HepG2 (cell line): ENCODE results near the gene TAF3. TPM values are rescaled to one million over a fixed set of nuclear protein-coding genes. Genes with fewer than 3 reads are reported as not detected.

Source experiments
- ATAC-seq: fragments of 200-7000 bp; cut with Tn5 transposase; 3 replicates; pipeline ENCODE4 v1.9.1; 2020; ENCODE audit warnings: mild to moderate bottlenecking, moderate library complexity
- BruUV-seq: library from RNA; stranded (reverse); fragments of 400-500 nt; replicated peaks from 2 replicates; lab custom pipeline; 2021; lab: Mats Ljungman, UMichigan
- CTCF ChIA-PET: fragments of 300-600 bp; formaldehyde crosslinking; extraction: SDS; loops from one replicate; lab custom pipeline; 2021; ENCODE audit warnings: low total read pairs, inconsistent platforms, low intra/inter-chr PET ratio; lab: Yijun Ruan, JAX
- POLR2A ChIA-PET: fragments of 350-600 bp; sonication (Branson Sonifier 250); formaldehyde crosslinking; loops from one replicate; lab custom pipeline; 2020; ENCODE audit warnings: antibody characterized with exemption, inconsistent platforms; lab: Yijun Ruan, JAX
- DNase-seq: peaks from one replicate; pipeline ENCODE4 v3.0.0-alpha.2; 2015; ENCODE audit warnings: low spot score
- FAIRE-seq: peaks from 3 replicates; lab custom pipeline; 2011; peaks lifted over from hg19 to GRCh38; lab: Jason Lieb, UNC
- H2AFZ ChIP-seq: one replicate; pipeline ENCODE4 v1.6.1; 2011; ENCODE audit warnings: low read length, inconsistent platforms
- H3K27ac ChIP-seq: fragments of 300-600 bp; 3 replicates; pipeline ENCODE4 v1.8.0; 2011; ENCODE audit warnings: mixed run types, mild to moderate bottlenecking, mixed read lengths, low read length, inconsistent platforms; ENCODE audit not compliant: insufficient read depth; ENCODE audit errors: extremely low read length
- H3K27me3 ChIP-seq, 2 experiments: fragments of 200-600 bp in 1 of 2; 2 replicates in 1 of 2; 3 replicates in 1 of 2; pipeline versions ENCODE4 v1.6.0 to v1.8.0; 2011; ENCODE audit warnings: low read length in 2 of 2, mild to moderate bottlenecking in 2 of 2, moderate library complexity in 2 of 2, inconsistent platforms in 1 of 2; ENCODE audit not compliant: insufficient read depth in 2 of 2, control insufficient read depth in 1 of 2
- H3K36me3 ChIP-seq, 2 experiments: fragments of 200-600 bp in 1 of 2; replicated peaks in 1 of 2; 2 replicates in 1 of 2; 3 replicates in 1 of 2; pipeline versions ENCODE4 v1.5.1 to v1.8.0; 2011; ENCODE audit warnings: low read length in 2 of 2, inconsistent platforms in 1 of 2; ENCODE audit not compliant: insufficient read depth in 2 of 2, control insufficient read depth in 1 of 2
- H3K4me1 ChIP-seq: 2 replicates; pipeline ENCODE4 v1.5.1; 2012; ENCODE audit warnings: low read length, inconsistent platforms; ENCODE audit not compliant: insufficient read depth
- H3K4me2 ChIP-seq: 2 replicates; pipeline ENCODE4 v1.6.0; 2011; ENCODE audit warnings: low read depth, low read length, inconsistent platforms
- H3K4me3 ChIP-seq, 3 experiments: fragments of 200-600 bp in 1 of 3; sonication (generic), shearing (Covaris generic) in 1 of 3; replicated peaks in 1 of 3; 2 replicates each; pipeline ENCODE4 v1.5.1; 2011 to 2016; ENCODE audit warnings: low read length in 3 of 3, inconsistent platforms in 2 of 3, low read depth in 2 of 3, mild to moderate bottlenecking in 2 of 3, control low read depth in 1 of 3, mixed read lengths in 1 of 3; ENCODE audit not compliant: insufficient read depth in 1 of 3
- H3K79me2 ChIP-seq: one replicate; pipeline ENCODE4 v1.6.1; 2011; ENCODE audit warnings: low read length, inconsistent platforms; ENCODE audit not compliant: insufficient read depth
- H3K9ac ChIP-seq: 2 replicates; pipeline ENCODE4 v1.6.0; 2011; ENCODE audit warnings: mild to moderate bottlenecking, low read depth, low read length, inconsistent platforms; ENCODE audit not compliant: insufficient read depth
- H3K9me3 ChIP-seq: 2 replicates; pipeline ENCODE4 v1.5.1; 2012; ENCODE audit warnings: mild to moderate bottlenecking, low read length
- H4K20me1 ChIP-seq: 2 replicates; pipeline ENCODE4 v1.6.0; 2011; ENCODE audit warnings: inconsistent platforms, mild to moderate bottlenecking, low read length, moderate library complexity; ENCODE audit not compliant: insufficient read depth
- HBP1 ChIP-seq: IDR thresholded peaks from 2 replicates; pipeline ENCODE4 v1.6.1; 2016; ENCODE audit warnings: low read depth, control low read depth
- HCFC1 ChIP-seq: fragments of 150-350 bp; IDR thresholded peaks from 2 replicates; pipeline ENCODE4 v1.6.1; 2014; ENCODE audit warnings: low read depth, low read length
- HNF4A ChIP-seq: sonication (generic); formaldehyde crosslinking; IDR thresholded peaks from 2 replicates; pipeline ENCODE4 v1.4.0; 2020; ENCODE audit warnings: missing genetic modification reagents
- NFE2L2 ChIP-seq: fragments of 150-350 bp; IDR thresholded peaks from 2 replicates; pipeline ENCODE4 v1.6.1; 2014; ENCODE audit warnings: low read length
- PCBP2 ChIP-seq: fragments of 200-400 bp; formaldehyde crosslinking; optimal IDR thresholded peaks from 2 replicates; pipeline ENCODE3; 2018; ENCODE audit warnings: low read length, low read depth; ENCODE audit not compliant: poor library complexity, severe bottlenecking
- POGK ChIP-seq: sonication (generic); formaldehyde crosslinking; conservative IDR thresholded peaks from 2 replicates; pipeline ENCODE4 v1.8.0; 2022; ENCODE audit warnings: mild to moderate bottlenecking, moderate library complexity, missing genetic modification reagents
- ZMYM4 ChIP-seq: sonication (generic); formaldehyde crosslinking; IDR thresholded peaks from 2 replicates; pipeline ENCODE4 v1.8.1; 2023; ENCODE audit warnings: mild to moderate bottlenecking, missing genetic modification reagents
- WGBS: methylation state at CpG from one replicate; pipeline ENCODE4 v1.1.6; 2017; ENCODE audit warnings: low lambda C conversion rate; 5-methylcytosine and 5-hydroxymethylcytosine counted together
- in situ Hi-C: cut with HindIII; loops from 2 replicates; pipeline ENCODE4 v1.10.0; 2017; ENCODE audit warnings: low pct_unique_long_range_greater_than_20kb; ENCODE audit not compliant: extremely low pct_ligation_motif_present
- intact Hi-C: fragments of 100-400 bp; cut with micrococcal nuclease; formaldehyde crosslinking; loops from one replicate; pipeline ENCODE4 v1.10.0; 2022; ENCODE audit not compliant: unreplicated experiment
- polyA plus RNA-seq, 8 experiments: library from polyadenylated mRNA; depleted of rRNA in 3 of 8; stranded (reverse) in 7 of 8; unstranded in 1 of 8; fragments of >200 nt; fragmentation: Illumina TruSeq in 4 of 8; extraction: Trizol in 4 of 8; gene quantifications; 2 replicates each; pipeline versions ENCODE4 v1.2.1 to v1.2.3, GENCODE V29; 2011 to 2016; ENCODE audit warnings: low read depth in 4 of 8, missing spikeins in 1 of 8, mixed read lengths in 1 of 8; ENCODE audit not compliant: insufficient read depth in 1 of 8
- total RNA-seq, 5 experiments: library from RNA; depleted of rRNA; stranded (reverse); fragments of >200 nt; fragmentation: Illumina TruSeq; extraction: Trizol; gene quantifications; 2 replicates each; pipeline ENCODE4 v1.2.3, GENCODE V29; 2016; ENCODE audit warnings: low read depth in 1 of 5
- TF ChIP-seq, protein P1 (sequence below): sonication (generic); IDR thresholded peaks from 2 replicates; pipeline ENCODE4 v1.6.1; 2016; ENCODE audit warnings: low read depth, borderline replicate concordance
- TF ChIP-seq, protein P2 (sequence below): sonication (generic); formaldehyde crosslinking; IDR thresholded peaks from 2 replicates; pipeline ENCODE4 v1.4.0; 2020; ENCODE audit warnings: low read depth, missing genetic modification reagents
- TF ChIP-seq, protein P3 (sequence below): IDR thresholded peaks from 2 replicates; pipeline ENCODE4 v1.6.1; 2016

TAF3 gene
- total and polyA plus RNA-seq, 2 of the 13 experiments (the other 11 are each of a cell fraction or from before 2014, with no cell fraction given): 1.7 to 2.9 TPM

GRCh38 chr10:7811743-7812142, 6.6 kb upstream of the TAF3 start (continued):
- peak; percentile 72 for TF ChIP-seq HNF4A (CRISPR knock-in tag)
- TF ChIP-seq, protein P1, sequence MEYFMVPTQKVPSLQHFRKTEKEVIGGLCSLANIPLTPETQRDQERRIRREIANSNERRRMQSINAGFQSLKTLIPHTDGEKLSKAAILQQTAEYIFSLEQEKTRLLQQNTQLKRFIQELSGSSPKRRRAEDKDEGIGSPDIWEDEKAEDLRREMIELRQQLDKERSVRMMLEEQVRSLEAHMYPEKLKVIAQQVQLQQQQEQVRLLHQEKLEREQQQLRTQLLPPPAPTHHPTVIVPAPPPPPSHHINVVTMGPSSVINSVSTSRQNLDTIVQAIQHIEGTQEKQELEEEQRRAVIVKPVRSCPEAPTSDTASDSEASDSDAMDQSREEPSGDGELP: peak; percentile 33; the same call in 1 of the 2 replicates
- TF ChIP-seq, protein P2, sequence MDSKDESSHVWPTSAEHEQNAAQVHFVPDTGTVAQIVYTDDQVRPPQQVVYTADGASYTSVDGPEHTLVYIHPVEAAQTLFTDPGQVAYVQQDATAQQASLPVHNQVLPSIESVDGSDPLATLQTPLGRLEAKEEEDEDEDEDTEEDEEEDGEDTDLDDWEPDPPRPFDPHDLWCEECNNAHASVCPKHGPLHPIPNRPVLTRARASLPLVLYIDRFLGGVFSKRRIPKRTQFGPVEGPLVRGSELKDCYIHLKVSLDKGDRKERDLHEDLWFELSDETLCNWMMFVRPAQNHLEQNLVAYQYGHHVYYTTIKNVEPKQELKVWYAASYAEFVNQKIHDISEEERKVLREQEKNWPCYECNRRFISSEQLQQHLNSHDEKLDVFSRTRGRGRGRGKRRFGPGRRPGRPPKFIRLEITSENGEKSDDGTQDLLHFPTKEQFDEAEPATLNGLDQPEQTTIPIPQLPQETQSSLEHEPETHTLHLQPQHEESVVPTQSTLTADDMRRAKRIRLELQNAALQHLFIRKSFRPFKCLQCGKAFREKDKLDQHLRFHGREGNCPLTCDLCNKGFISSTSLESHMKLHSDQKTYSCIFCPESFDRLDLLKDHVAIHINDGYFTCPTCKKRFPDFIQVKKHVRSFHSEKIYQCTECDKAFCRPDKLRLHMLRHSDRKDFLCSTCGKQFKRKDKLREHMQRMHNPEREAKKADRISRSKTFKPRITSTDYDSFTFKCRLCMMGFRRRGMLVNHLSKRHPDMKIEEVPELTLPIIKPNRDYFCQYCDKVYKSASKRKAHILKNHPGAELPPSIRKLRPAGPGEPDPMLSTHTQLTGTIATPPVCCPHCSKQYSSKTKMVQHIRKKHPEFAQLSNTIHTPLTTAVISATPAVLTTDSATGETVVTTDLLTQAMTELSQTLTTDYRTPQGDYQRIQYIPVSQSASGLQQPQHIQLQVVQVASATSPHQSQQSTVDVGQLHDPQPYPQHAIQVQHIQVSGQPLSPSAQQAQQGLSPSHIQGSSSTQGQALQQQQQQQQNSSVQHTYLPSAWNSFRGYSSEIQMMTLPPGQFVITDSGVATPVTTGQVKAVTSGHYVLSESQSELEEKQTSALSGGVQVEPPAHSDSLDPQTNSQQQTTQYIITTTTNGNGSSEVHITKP (CRISPR knock-in tag): 0 out of 2 replicates have a peak, but pooled peaks have one; percentile 29

DNA sequence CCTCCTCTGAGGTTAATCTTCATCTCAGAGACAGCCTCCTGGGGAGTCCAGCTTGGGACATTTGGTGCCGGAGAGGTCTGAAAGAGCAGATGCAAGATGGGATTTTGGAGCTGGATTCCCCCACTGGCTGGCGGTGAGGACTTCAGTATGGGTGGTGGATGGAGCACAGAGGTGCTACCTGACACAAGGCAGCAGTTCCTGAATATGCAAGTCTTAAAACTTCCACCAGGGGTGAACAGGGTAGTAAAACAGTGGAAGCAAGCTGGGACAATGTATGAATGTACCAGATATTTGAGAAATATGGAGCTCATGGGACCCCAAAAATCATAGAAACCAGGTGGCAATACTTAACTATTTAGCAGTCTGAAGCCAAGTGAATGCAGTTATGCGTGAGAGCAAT, 4.8 kb upstream of the TAF3 start:
- Histone ChIP-seq H3K27me3 (no peaks in the 10 kb centered on the region; a peak in 1 of 5 replicates), H3K9ac (no peak overlapping the region), H3K79me2 (peaks cover 1% of the 10 kb centered on the region), H3K27ac (no peak overlapping the region), H3K4me3 (no peak overlapping the region), H4K20me1 (no peaks in the 10 kb centered on the region), H3K4me2 (no peak overlapping the region), H3K4me1 (peaks cover 53% of the 10 kb centered on the region), H3K36me3 (no peaks in the 10 kb centered on the region), H3K9me3 (no peaks in the 10 kb centered on the region), H2AFZ (no peak overlapping the region)
- POLR2A ChIA-PET: no interaction called here
- WGBS: 38% methylated on average over 3 of the region's 3 CpGs
- ATAC-seq (peak; percentile 57), DNase-seq (no peak), FAIRE-seq (no peak)
- no TSS peak for BruUV-seq
- in situ Hi-C loops: no loop called here
- intact Hi-C loops: no loop called here
- CTCF ChIA-PET: no interaction called here
- TF ChIP-seq HCFC1: no peak
- TF ChIP-seq PCBP2: no peak
- TF ChIP-seq, protein P3, sequence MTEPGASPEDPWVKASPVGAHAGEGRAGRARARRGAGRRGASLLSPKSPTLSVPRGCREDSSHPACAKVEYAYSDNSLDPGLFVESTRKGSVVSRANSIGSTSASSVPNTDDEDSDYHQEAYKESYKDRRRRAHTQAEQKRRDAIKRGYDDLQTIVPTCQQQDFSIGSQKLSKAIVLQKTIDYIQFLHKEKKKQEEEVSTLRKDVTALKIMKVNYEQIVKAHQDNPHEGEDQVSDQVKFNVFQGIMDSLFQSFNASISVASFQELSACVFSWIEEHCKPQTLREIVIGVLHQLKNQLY (CRISPR knock-in tag): no peak
- no peak for TF ChIP-seq ZMYM4 (CRISPR knock-in tag)
- no peak for TF ChIP-seq HBP1 (CRISPR knock-in tag)
- TF ChIP-seq NFE2L2: no peak
- TF ChIP-seq POGK (CRISPR knock-in tag): no peak
